Measurements from ENCODE around the gene EDNRA.

Gene EDNRA

DNA sequence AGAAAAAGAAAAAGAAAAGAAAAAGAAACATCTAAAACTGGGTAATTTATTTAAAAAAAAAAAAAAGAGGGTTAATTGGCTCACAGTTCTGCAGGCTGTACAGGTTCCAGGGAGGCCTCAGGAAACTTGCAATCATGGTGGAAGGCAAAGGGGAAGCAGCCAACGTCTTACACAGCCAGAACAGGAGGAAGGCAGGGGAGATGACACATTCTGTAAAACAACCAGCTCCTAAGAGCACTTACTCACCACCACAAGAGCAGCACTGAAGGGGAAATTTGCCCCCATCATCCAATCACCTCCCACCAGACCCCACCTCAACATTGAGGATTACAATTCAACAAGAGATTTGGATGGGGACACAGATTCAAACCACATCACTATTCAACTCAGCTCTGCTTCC, 99.5 kb downstream of the EDNRA start:
- TF ChIP-seq POLR2AphosphoS5 (IDR thresholded peaks at IDR 0.05; ENCODE audit: low read depth, low read length): no peak
- no peak for TF ChIP-seq FOXP2 (optimal IDR thresholded peaks at IDR 0.05; ENCODE audit: borderline replicate concordance, extremely low read depth, extremely low read length, insufficient read depth)
- TF ChIP-seq TAF1 (IDR thresholded peaks at IDR 0.05; ENCODE audit: borderline replicate concordance, insufficient read depth, low read length): no peak
- TF ChIP-seq SIN3A (IDR thresholded peaks at IDR 0.05; ENCODE audit: borderline replicate concordance, insufficient read depth, low read length): no peak
- TF ChIP-seq, protein P1, sequence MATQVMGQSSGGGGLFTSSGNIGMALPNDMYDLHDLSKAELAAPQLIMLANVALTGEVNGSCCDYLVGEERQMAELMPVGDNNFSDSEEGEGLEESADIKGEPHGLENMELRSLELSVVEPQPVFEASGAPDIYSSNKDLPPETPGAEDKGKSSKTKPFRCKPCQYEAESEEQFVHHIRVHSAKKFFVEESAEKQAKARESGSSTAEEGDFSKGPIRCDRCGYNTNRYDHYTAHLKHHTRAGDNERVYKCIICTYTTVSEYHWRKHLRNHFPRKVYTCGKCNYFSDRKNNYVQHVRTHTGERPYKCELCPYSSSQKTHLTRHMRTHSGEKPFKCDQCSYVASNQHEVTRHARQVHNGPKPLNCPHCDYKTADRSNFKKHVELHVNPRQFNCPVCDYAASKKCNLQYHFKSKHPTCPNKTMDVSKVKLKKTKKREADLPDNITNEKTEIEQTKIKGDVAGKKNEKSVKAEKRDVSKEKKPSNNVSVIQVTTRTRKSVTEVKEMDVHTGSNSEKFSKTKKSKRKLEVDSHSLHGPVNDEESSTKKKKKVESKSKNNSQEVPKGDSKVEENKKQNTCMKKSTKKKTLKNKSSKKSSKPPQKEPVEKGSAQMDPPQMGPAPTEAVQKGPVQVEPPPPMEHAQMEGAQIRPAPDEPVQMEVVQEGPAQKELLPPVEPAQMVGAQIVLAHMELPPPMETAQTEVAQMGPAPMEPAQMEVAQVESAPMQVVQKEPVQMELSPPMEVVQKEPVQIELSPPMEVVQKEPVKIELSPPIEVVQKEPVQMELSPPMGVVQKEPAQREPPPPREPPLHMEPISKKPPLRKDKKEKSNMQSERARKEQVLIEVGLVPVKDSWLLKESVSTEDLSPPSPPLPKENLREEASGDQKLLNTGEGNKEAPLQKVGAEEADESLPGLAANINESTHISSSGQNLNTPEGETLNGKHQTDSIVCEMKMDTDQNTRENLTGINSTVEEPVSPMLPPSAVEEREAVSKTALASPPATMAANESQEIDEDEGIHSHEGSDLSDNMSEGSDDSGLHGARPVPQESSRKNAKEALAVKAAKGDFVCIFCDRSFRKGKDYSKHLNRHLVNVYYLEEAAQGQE (IDR thresholded peaks at IDR 0.05; ENCODE audit: insufficient read depth in 1 of 2, low read depth in 2 of 2, low read length in 2 of 2): no peak

DNA sequence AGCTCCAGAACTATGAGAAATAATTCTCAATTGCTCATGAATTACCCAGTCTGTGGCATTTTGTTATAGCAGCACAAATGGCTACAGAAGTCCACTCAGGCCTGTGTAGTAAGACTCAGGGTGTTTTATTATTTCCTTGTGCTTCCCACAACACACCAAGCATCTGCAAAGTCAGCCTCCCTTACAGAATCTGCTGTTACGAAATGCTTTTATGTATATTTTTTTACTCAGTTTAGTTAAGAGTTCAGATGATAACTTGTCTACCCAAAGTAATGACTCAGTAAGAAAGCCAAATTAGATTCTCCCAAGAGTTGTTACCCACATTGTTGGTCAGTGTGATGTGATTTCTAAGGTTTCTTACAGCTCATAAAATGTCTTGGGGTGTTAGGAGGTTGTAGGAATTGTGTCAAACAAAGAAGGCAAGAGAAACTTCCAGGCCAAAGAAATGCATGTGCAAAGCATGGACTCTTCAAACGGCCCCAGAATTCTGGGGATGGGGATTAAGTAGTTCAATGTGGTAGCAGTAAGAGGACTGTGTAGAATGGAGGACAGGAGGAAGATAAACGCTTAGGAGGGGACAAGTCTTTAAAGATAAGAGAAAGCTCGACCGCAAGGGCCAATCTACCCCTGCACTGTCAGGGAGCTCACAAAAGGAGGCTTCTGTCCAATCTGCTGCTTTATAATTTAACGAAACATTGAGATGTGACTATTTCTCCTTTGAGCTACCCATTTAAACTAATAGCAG, 100.9 kb downstream of the EDNRA start:
- TF ChIP-seq TAF1 (IDR thresholded peaks at IDR 0.05; ENCODE audit: borderline replicate concordance, insufficient read depth, low read length) (no peak), FOXP2 (optimal IDR thresholded peaks at IDR 0.05; ENCODE audit: borderline replicate concordance, extremely low read depth, extremely low read length, insufficient read depth) (no peak), SIN3A (IDR thresholded peaks at IDR 0.05; ENCODE audit: borderline replicate concordance, insufficient read depth, low read length) (no peak), POLR2AphosphoS5 (IDR thresholded peaks at IDR 0.05; ENCODE audit: low read depth, low read length) (no peak)
- TF ChIP-seq, protein P1 (IDR thresholded peaks at IDR 0.05; ENCODE audit: insufficient read depth in 1 of 2, low read depth in 2 of 2, low read length in 2 of 2): no peak

DNA sequence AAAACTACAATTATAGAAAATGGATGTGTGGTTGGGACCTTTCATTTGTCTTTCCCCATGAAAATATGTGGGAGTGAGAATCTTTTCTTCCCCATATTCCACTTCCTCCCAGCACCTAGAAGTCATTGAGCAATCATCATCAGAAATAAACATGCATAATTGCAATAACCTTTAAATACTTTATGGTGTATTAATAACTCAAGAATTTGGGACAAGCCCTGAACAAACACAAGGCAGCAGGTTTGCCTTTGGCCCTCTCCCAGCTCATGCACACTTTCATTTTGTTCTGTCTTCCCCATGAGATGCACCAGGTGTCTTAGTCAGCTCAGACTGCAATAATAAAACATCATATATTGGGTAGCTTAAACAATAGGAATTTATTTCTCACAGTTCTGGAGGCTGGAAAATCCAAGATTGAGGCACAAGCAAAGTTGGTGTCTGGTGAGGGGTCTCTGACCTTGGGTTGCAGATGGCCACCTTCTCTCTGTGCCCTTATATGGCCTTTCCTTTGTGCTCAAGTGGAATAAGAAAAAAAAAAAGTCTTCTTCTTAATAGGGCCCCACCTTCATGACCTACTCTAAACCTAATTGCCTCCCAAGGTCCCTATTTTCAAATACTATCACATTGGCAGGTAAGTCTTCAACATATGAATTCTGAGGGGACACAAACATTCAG, 101.6 kb downstream of the EDNRA start:
- TF ChIP-seq TAF1 (IDR thresholded peaks at IDR 0.05; ENCODE audit: borderline replicate concordance, insufficient read depth, low read length): no peak
- TF ChIP-seq POLR2AphosphoS5 (IDR thresholded peaks at IDR 0.05; ENCODE audit: low read depth, low read length): no peak
- TF ChIP-seq, protein P1 (IDR thresholded peaks at IDR 0.05; ENCODE audit: insufficient read depth in 1 of 2, low read depth in 2 of 2, low read length in 2 of 2): no peak
- TF ChIP-seq FOXP2 (optimal IDR thresholded peaks at IDR 0.05; ENCODE audit: borderline replicate concordance, extremely low read depth, extremely low read length, insufficient read depth): no peak
- no peak for TF ChIP-seq SIN3A (IDR thresholded peaks at IDR 0.05; ENCODE audit: borderline replicate concordance, insufficient read depth, low read length)

DNA sequence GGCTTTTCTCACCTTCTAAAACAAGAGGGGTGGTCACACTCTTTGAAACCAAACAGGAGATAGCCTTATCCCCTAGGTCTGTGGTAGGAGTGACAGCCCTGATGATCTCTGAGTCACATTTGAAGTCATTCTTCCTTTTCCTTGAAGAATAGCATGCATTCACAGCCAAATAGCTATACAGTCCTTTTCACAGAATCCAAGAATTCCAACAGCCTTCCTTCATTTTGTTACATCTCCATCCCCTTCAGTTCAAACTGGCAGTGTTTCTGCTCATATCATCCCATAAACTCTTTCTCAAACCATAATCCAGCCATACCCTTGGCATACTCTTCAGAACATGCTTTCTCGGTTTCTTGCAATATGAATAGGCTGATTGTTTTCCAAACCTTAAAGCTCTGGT, 103.0 kb downstream of the EDNRA start:
- TF ChIP-seq, protein P1 (IDR thresholded peaks at IDR 0.05; ENCODE audit: insufficient read depth in 1 of 2, low read depth in 2 of 2, low read length in 2 of 2): no peak
- TF ChIP-seq POLR2AphosphoS5 (IDR thresholded peaks at IDR 0.05; ENCODE audit: low read depth, low read length) (no peak), FOXP2 (optimal IDR thresholded peaks at IDR 0.05; ENCODE audit: borderline replicate concordance, extremely low read depth, extremely low read length, insufficient read depth) (no peak), TAF1 (IDR thresholded peaks at IDR 0.05; ENCODE audit: borderline replicate concordance, insufficient read depth, low read length) (no peak), SIN3A (IDR thresholded peaks at IDR 0.05; ENCODE audit: borderline replicate concordance, insufficient read depth, low read length) (no peak)

Data from PFSK-1 (cell line).